ENCODE results near the gene LCNL1. TPM values are rescaled to one million over a fixed set of nuclear protein-coding genes. Genes with fewer than 3 reads are reported as not detected.

The LCNL1 gene
- total RNA-seq, 1 donor from 2014 or later: not detected

DNA sequence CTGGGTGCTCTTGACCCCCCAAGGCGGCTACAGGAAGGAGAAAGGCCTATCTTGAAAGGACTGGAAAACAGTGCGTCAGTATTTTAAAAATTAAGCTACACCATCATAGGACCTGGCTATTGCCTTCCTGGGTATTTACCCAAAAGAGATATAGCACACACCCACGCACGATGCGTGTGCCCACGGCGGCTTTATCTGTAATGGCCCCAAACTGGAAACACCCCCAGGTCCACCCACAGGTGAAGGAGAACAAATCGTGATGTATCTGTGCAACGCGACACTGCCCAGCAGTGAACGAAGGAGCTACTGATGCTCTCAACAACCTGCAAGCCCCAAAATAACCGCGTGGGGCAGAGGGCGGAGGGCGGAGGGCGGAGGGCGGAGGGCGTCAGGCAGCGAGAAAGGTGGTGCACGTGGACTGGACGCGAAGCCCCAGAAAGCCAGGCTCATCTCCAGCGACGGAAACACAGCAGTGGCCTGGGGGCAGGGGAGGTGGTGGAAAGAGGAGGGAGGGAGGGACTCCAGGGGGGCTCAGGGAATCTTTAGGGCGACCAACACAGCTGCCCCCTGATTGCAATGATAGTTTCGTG, 17.9 kb upstream of the LCNL1 start:
- TF ChIP-seq, protein P1, sequence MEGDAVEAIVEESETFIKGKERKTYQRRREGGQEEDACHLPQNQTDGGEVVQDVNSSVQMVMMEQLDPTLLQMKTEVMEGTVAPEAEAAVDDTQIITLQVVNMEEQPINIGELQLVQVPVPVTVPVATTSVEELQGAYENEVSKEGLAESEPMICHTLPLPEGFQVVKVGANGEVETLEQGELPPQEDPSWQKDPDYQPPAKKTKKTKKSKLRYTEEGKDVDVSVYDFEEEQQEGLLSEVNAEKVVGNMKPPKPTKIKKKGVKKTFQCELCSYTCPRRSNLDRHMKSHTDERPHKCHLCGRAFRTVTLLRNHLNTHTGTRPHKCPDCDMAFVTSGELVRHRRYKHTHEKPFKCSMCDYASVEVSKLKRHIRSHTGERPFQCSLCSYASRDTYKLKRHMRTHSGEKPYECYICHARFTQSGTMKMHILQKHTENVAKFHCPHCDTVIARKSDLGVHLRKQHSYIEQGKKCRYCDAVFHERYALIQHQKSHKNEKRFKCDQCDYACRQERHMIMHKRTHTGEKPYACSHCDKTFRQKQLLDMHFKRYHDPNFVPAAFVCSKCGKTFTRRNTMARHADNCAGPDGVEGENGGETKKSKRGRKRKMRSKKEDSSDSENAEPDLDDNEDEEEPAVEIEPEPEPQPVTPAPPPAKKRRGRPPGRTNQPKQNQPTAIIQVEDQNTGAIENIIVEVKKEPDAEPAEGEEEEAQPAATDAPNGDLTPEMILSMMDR (IDR thresholded peaks at IDR 0.05; ENCODE audit: unreplicated experiment): no peak
- Mint-ChIP-seq H3K9me3 (ENCODE audit: low read depth) (no peaks in the 10 kb centered on the region), H3K4me3 (ENCODE audit: low read depth) (no peak overlapping the region)

DNA sequence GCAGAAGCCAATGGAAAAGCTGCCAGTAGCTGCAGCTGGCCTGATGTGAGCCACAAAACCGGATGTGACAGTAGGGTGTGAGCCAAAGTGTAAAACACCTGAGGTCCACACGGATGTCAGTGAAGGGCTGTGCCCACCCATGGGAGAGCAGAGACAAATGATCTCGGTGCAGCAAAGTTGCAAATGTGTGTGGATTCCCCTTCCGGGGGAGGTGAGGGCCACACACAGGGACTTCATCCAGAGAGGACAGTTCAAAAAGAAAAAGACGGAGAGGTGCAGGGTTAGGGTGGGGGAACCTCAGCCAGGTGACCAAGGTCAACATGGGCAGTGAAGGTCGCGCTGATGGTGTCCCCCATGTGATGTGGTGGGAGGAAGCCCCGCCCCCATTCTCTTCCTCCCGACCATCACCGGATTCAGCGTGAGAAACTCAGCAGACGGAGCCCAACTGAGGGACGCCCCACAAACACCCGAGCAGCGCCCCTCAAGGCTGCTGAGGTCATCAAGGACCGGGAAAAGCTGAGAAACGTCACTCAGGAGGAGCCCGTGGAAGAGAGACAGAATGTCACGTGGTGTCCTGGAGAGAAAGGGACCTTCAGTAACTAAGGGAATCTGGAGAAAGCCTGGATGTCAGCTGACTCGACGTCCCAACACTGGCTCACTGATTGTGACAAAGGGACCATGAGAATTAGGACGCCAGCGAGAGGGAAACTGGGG, 16.9 kb upstream of the LCNL1 start:
- no peak for DNase-seq (ENCODE audit: low spot score, unreplicated experiment)
- no peak overlapping the region for H3K27ac Mint-ChIP-seq
- H3K9me3 Mint-ChIP-seq (ENCODE audit: low read depth): no peaks in the 10 kb centered on the region
- H3K36me3 Mint-ChIP-seq (ENCODE audit: insufficient read depth): no peaks in the 10 kb centered on the region
- peaks cover 3% of the 10 kb centered on the region for H3K4me1 Mint-ChIP-seq (ENCODE audit: low read depth)
- H3K27me3 Mint-ChIP-seq: peaks cover 12% of the 10 kb centered on the region
- no peak overlapping the region for H3K4me3 Mint-ChIP-seq (ENCODE audit: low read depth)
- TF ChIP-seq, protein P1 (IDR thresholded peaks at IDR 0.05; ENCODE audit: unreplicated experiment): no peak

More for the DNA sequence above, 17.9 kb upstream of the LCNL1 start:
- H3K27me3 Mint-ChIP-seq: peaks cover 12% of the 10 kb centered on the region
- H3K27ac Mint-ChIP-seq: no peak overlapping the region
- peaks cover 3% of the 10 kb centered on the region for H3K4me1 Mint-ChIP-seq (ENCODE audit: low read depth)
- H3K36me3 Mint-ChIP-seq (ENCODE audit: insufficient read depth): no peaks in the 10 kb centered on the region
- DNase-seq (ENCODE audit: low spot score, unreplicated experiment): no peak

DNA sequence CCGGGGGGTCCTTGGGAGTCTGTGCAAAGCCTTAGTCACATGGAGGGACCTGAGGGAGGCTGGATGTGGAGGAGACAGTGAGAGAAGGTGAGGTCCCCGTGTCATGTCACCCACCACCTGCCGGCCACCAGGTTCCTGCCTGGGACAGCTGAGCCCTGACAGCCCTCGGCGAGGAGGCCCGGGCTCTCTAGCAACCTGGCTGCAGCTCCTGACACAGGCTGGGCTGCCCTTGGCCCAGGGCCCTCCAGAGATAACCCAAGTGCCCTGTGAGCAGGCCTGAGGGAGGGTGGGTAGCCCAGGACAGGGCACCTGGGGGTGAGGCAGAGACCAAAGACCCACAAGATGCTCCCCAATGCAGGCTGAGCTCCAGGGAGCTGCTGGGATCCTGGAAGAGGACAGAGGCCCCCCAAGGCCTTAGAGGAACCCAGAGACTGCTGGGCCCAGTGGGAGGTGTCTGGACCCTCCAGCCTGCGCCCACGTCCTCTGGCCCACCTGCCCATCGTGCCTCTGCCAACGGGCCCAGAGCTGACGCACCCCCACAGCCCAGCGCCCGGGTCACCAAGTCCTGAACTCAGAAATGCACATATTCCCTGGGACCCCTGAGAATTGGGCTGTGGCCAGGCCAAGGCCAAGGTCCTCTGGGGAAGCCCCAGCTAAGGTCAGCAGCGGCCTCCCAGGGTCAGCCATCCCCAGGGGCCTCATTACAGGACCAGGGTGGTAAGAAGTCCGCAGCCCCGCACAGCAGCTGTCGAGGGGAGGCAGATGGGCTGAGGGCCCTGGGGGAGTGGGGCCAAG, 14.3 kb upstream of the LCNL1 start:
- no peak for DNase-seq (ENCODE audit: low spot score, unreplicated experiment)
- Mint-ChIP-seq H3K27ac (no peak overlapping the region), H3K36me3 (ENCODE audit: insufficient read depth) (no peaks in the 10 kb centered on the region), H3K9me3 (ENCODE audit: low read depth) (no peaks in the 10 kb centered on the region), H3K4me1 (ENCODE audit: low read depth) (peaks cover 3% of the 10 kb centered on the region), H3K27me3 (peaks cover 12% of the 10 kb centered on the region), H3K4me3 (ENCODE audit: low read depth) (no peak overlapping the region)
- TF ChIP-seq, protein P1 (IDR thresholded peaks at IDR 0.05; ENCODE audit: unreplicated experiment): no peak

DNA sequence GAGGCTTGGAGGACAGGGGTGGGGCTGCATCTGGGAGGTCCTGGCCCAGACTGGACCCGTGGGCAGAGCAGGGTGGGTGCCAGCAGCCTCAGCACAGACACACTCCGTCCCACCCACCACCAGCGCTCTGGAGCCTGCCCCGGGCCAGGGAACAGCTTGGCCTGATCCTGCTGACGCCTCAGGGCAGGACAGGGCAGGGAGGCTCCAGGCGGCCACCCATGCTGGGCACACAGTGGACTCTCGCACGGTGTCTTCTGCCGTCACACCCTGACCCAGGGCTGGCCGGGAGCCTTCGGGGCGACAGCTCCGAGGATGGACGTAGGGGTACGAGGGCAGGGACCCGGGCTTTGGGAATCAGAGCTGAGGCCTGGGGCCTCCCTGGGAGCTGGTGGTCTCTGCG, 13.6 kb upstream of the LCNL1 start:
- Mint-ChIP-seq H3K36me3 (ENCODE audit: insufficient read depth) (no peaks in the 10 kb centered on the region), H3K9me3 (ENCODE audit: low read depth) (no peaks in the 10 kb centered on the region), H3K27me3 (peaks cover 12% of the 10 kb centered on the region), H3K4me3 (ENCODE audit: low read depth) (no peak overlapping the region), H3K4me1 (ENCODE audit: low read depth) (peaks cover 3% of the 10 kb centered on the region), H3K27ac (no peak overlapping the region)
- TF ChIP-seq, protein P1 (IDR thresholded peaks at IDR 0.05; ENCODE audit: unreplicated experiment): no peak
- no peak for DNase-seq (ENCODE audit: low spot score, unreplicated experiment)

DNA sequence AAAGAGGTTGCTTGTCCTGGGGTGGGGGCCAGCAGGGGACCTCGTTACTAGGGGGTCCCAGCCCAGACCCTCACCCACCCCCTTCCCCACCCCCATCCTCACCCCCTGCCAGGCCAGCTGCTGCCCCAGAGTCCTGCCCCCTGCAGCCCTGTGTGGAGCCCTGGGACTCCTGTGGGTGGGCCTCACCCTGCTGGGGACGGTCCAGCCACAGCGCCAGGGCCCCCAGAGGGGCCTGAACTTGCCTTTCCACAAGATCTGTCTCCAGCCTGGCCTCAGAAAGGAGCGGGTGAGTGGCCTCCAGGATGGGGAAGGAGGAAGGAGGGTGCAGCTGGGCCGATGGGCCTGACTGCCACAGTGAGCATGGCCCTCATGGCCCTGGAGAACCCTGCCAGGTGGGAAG, 13.0 kb upstream of the LCNL1 start:
- H3K36me3 Mint-ChIP-seq (ENCODE audit: insufficient read depth): no peaks in the 10 kb centered on the region
- H3K4me3 Mint-ChIP-seq (ENCODE audit: low read depth): no peak overlapping the region
- peaks cover 11% of the 10 kb centered on the region for H3K27me3 Mint-ChIP-seq
- no peak overlapping the region for H3K27ac Mint-ChIP-seq
- H3K9me3 Mint-ChIP-seq (ENCODE audit: low read depth): no peaks in the 10 kb centered on the region
- peaks cover 3% of the 10 kb centered on the region for H3K4me1 Mint-ChIP-seq (ENCODE audit: low read depth)
- TF ChIP-seq, protein P1 (IDR thresholded peaks at IDR 0.05; ENCODE audit: unreplicated experiment): no peak
- no peak for DNase-seq (ENCODE audit: low spot score, unreplicated experiment)

Measured in progenitor cell of endocrine pancreas (in vitro differentiated cells).